HFFc6 (cell line): ENCODE results near the gene SPATS1. TPM values are rescaled to one million over a fixed set of nuclear protein-coding genes. Genes with fewer than 3 reads are reported as not detected.

Source experiments
- DNase-seq: peaks from one replicate; pipeline ENCODE4 v3.0.0-alpha.2; 2018
- H3K27ac Mint-ChIP-seq: 2 replicates; pipeline ENCODE4 v1.8.0; 2020; ENCODE audit warnings: mild to moderate bottlenecking, mixed read lengths
- H3K27me3 Mint-ChIP-seq: 2 replicates; pipeline ENCODE4 v1.8.0; 2021; ENCODE audit warnings: mild to moderate bottlenecking, moderate library complexity, mixed read lengths; ENCODE audit not compliant: insufficient read depth
- H3K36me3 Mint-ChIP-seq: 2 replicates; pipeline ENCODE4 v1.8.0; 2021; ENCODE audit warnings: low read depth, mixed read lengths
- H3K4me1 Mint-ChIP-seq: 2 replicates; pipeline ENCODE4 v1.8.0; 2020; ENCODE audit warnings: low read depth, mixed read lengths
- H3K4me3 Mint-ChIP-seq: 2 replicates; pipeline ENCODE4 v1.8.0; 2020; ENCODE audit warnings: mild to moderate bottlenecking, moderate library complexity, mixed read lengths
- H3K9me3 Mint-ChIP-seq: 2 replicates; pipeline ENCODE4 v1.8.0; 2020; ENCODE audit warnings: mild to moderate bottlenecking, mixed read lengths
- total RNA-seq, 6 experiments: library from RNA; stranded (reverse); fragmentation: NEBNext Ultra II Directional; extraction: Animal tissue kit (Norgen Biotek cat#: 25700); gene quantifications; 2 replicates in 1 of 6; 3 replicates in 5 of 6; pipeline ENCODE4 v1.2.3, GENCODE V29; 2021
- TF ChIP-seq, protein P1 (sequence below): fragments of 200-600 bp; sonication (generic); IDR thresholded peaks from 2 replicates; pipeline ENCODE4 v1.5.0; 2021; ENCODE audit warnings: antibody characterized with exemption, mild to moderate bottlenecking

SPATS1 gene
- total RNA-seq, 6 experiments from 2014 or later = not detected

DNA sequence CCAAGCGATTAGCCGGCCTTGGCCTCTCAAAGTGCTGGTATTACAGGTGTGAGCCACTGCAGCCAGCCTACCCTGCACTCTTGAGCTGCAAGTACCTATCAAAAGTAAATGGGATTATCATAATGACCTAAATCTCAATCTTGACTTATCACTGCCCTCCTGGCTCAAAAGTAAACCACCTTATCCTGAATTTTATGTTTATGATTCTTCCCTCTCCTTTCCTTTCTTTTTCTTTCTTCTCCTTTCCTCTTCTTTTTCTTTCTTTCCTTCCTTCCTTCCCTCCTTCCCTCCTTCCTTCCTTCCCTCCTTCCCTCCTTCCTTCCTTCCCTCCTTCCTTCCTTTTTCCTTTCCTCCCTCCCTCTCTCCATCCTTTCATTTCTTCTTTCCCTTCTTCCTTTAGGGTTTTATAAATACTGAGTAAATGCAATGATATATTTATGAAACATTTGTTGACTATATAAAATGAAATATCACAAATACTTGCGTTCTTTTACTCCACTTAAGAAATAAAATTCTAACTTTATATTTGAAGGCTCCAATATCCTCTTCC lies 21.0 kb downstream of the SPATS1 start:
- H3K27me3 Mint-ChIP-seq = peaks cover 23% of the 10 kb centered on the region
- H3K4me3 Mint-ChIP-seq = no peak overlapping the region
- TF ChIP-seq, protein P1, sequence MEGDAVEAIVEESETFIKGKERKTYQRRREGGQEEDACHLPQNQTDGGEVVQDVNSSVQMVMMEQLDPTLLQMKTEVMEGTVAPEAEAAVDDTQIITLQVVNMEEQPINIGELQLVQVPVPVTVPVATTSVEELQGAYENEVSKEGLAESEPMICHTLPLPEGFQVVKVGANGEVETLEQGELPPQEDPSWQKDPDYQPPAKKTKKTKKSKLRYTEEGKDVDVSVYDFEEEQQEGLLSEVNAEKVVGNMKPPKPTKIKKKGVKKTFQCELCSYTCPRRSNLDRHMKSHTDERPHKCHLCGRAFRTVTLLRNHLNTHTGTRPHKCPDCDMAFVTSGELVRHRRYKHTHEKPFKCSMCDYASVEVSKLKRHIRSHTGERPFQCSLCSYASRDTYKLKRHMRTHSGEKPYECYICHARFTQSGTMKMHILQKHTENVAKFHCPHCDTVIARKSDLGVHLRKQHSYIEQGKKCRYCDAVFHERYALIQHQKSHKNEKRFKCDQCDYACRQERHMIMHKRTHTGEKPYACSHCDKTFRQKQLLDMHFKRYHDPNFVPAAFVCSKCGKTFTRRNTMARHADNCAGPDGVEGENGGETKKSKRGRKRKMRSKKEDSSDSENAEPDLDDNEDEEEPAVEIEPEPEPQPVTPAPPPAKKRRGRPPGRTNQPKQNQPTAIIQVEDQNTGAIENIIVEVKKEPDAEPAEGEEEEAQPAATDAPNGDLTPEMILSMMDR = no peak
- H3K27ac Mint-ChIP-seq = no peak overlapping the region
- no peaks in the 10 kb centered on the region; the same call in 1 of the 2 replicates for H3K9me3 Mint-ChIP-seq
- DNase-seq = no peak
- no peaks in the 10 kb centered on the region for H3K36me3 Mint-ChIP-seq
- no peaks in the 10 kb centered on the region for H3K4me1 Mint-ChIP-seq

DNA sequence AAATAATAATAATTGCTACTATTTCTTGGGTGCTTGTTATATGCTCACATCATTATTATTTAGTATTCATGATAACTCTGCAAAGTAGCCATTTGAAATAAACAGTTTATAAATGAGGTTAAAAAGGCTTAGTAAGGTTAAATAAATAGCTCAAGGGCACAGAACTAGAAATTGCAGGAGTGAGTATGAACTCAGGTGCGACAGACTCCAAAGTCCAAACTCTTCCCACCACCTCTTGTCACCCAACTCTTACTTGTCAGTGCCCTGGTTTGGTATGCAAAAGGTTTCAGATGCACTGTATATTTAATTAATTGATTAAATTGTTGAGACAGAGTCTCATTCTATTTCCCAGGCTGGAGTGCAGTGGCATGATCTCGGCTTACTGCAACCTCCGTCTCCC lies 24.3 kb downstream of the SPATS1 start:
- H3K9me3 Mint-ChIP-seq = no peaks in the 10 kb centered on the region; the same call in 1 of the 2 replicates
- H3K27me3 Mint-ChIP-seq = peaks cover 6% of the 10 kb centered on the region
- TF ChIP-seq, protein P1 = no peak
- no peaks in the 10 kb centered on the region for H3K36me3 Mint-ChIP-seq
- DNase-seq = no peak
- no peak overlapping the region for H3K27ac Mint-ChIP-seq
- no peaks in the 10 kb centered on the region for H3K4me1 Mint-ChIP-seq
- no peak overlapping the region for H3K4me3 Mint-ChIP-seq

DNA sequence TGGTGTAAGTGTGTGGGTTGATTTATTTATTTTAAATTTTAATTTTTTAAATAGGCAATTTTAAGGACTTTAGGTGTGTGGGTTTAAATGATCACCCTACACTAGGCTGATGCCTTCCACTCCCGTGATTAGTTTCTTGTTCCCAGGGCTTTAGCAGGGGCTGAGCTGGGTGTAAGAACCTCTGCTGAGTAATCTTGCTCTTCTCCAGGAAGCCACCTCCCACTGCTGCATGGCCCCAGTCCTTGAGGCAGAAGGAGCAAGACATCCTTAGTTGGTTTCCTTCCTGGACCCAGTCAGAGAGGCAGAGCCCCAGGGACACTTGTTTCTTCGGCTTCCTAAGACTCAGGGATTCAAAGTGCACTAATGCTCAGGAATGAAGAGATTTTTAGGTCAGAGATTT lies 25.2 kb downstream of the SPATS1 start:
- Mint-ChIP-seq H3K27me3 (peaks cover 5% of the 10 kb centered on the region), H3K27ac (no peak overlapping the region), H3K36me3 (no peaks in the 10 kb centered on the region), H3K9me3 (no peaks in the 10 kb centered on the region; the same call in 1 of the 2 replicates), H3K4me1 (0 out of 2 replicates have a peak, but pooled peaks cover under 1% of the 10 kb centered on the region), H3K4me3 (no peak overlapping the region)
- TF ChIP-seq, protein P1 = no peak
- DNase-seq = no peak

DNA sequence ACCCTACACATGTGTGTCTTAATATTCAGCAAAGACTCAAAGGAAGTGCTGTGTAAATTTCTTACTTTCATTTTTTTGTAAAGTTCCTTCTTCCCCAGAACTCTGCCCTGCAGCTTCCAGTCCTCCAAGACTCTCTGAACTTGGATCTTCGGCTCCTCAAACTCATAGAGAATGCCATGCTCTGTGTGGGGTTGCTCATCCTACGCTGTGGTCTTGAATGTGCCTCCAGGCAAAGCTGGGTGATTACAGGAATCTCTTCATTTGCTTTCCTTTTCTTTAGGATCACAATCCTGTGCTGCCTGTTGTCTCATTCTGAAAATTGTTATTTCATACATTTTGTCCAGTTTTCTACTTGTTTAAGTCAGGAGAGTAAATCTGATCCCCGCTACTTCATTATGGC lies 30.6 kb downstream of the SPATS1 start:
- TF ChIP-seq, protein P1 = no peak
- no peaks in the 10 kb centered on the region for H3K9me3 Mint-ChIP-seq
- H3K4me3 Mint-ChIP-seq = peak overlapping the region; percentile 11; the same call in 1 of the 2 replicates
- peaks cover 8% of the 10 kb centered on the region for H3K4me1 Mint-ChIP-seq
- no peaks in the 10 kb centered on the region for H3K36me3 Mint-ChIP-seq
- DNase-seq = peak; percentile 17
- H3K27me3 Mint-ChIP-seq = peaks cover 34% of the 10 kb centered on the region
- H3K27ac Mint-ChIP-seq = no peak overlapping the region

DNA sequence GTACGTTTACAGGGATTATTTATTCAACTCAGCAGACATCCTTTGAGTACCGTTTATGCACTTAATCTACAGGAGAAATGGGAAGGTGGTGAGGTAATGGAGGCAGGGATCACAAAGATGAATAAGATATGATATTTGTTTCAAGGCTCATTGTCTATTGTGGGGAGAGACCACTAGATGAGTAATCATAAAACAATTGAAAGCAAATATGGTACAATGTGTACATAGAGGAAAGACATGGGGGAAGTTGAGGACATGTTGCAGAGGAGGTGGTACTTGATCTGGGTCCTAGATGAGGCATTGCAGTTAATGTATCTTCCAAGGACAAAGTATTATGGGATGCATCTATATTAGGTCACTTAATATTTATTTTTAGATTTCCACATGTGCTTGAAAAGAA lies 31.3 kb downstream of the SPATS1 start:
- H3K27me3 Mint-ChIP-seq = peaks cover 35% of the 10 kb centered on the region
- H3K4me1 Mint-ChIP-seq = peaks cover 8% of the 10 kb centered on the region
- no peak for DNase-seq
- H3K27ac Mint-ChIP-seq = no peak overlapping the region
- no peak overlapping the region for H3K4me3 Mint-ChIP-seq
- TF ChIP-seq, protein P1 = no peak
- no peaks in the 10 kb centered on the region for H3K9me3 Mint-ChIP-seq
- H3K36me3 Mint-ChIP-seq = no peaks in the 10 kb centered on the region
